ENCODE measurements around the gene DDX20. TPM values are rescaled to one million over a fixed set of nuclear protein-coding genes. Genes with fewer than 3 reads are reported as not detected.

Gene DDX20
- total RNA-seq, 1 experiment from 2014 or later = 22.8 TPM

GRCh38 chr1:111727056-111727455, 28.6 kb upstream of the DDX20 start:
- no peaks in the 10 kb centered on the region for H3K27me3 ChIP-seq (replicated peaks)
- no peak overlapping the region for H3K27ac ChIP-seq
- no peaks in the 10 kb centered on the region for H3K9me3 ChIP-seq (replicated peaks)
- no peak for DNase-seq (ENCODE audit: low read depth in 1 of 2, low spot score in 2 of 2)
- peaks cover 23% of the 10 kb centered on the region for H3K4me1 ChIP-seq (replicated peaks)
- peaks cover 21% of the 10 kb centered on the region for H3K36me3 ChIP-seq
- no peak overlapping the region for H3K4me3 ChIP-seq

GRCh38 chr1:111729271-111729921, 26.3 kb upstream of the DDX20 start:
- no peak overlapping the region for H3K27ac ChIP-seq
- H3K36me3 ChIP-seq = peaks cover 15% of the 10 kb centered on the region
- no peaks in the 10 kb centered on the region for H3K27me3 ChIP-seq (replicated peaks)
- no peak for DNase-seq (ENCODE audit: low read depth in 1 of 2, low spot score in 2 of 2)
- H3K4me1 ChIP-seq (replicated peaks) = peaks cover 27% of the 10 kb centered on the region
- no peaks in the 10 kb centered on the region for H3K9me3 ChIP-seq (replicated peaks)
- no peak overlapping the region for H3K4me3 ChIP-seq

- no peak overlapping the region for H3K4me3 ChIP-seq
- no peaks in the 10 kb centered on the region for H3K9me3 ChIP-seq (replicated peaks)
- H3K36me3 ChIP-seq = peaks cover 16% of the 10 kb centered on the region; the same call in 1 of the 2 replicates
- no peak for DNase-seq (ENCODE audit: low read depth in 1 of 2, low spot score in 2 of 2)
- no peak overlapping the region for H3K27ac ChIP-seq
- no peaks in the 10 kb centered on the region for H3K27me3 ChIP-seq (replicated peaks)
- peaks cover 25% of the 10 kb centered on the region for H3K4me1 ChIP-seq (replicated peaks)
Observed at GRCh38 chr1:111729946-111730681, 25.6 kb upstream of the DDX20 start.

GRCh38 chr1:111730706-111731105, 25.0 kb upstream of the DDX20 start:
- Histone ChIP-seq H3K36me3 (peaks cover 22% of the 10 kb centered on the region; the same call in 1 of the 2 replicates), H3K4me3 (no peak overlapping the region), H3K4me1 (replicated peaks) (peaks cover 25% of the 10 kb centered on the region), H3K9me3 (replicated peaks) (no peaks in the 10 kb centered on the region), H3K27ac (no peak overlapping the region), H3K27me3 (replicated peaks) (no peaks in the 10 kb centered on the region)
- no peak for DNase-seq (ENCODE audit: low read depth in 1 of 2, low spot score in 2 of 2)

- peaks cover 20% of the 10 kb centered on the region; the same call in 1 of the 2 replicates for H3K36me3 ChIP-seq
- H3K4me1 ChIP-seq (replicated peaks) = peaks cover 34% of the 10 kb centered on the region
- no peaks in the 10 kb centered on the region for H3K9me3 ChIP-seq (replicated peaks)
- H3K27me3 ChIP-seq (replicated peaks) = no peaks in the 10 kb centered on the region
- no peak overlapping the region for H3K27ac ChIP-seq
- no peak for DNase-seq (ENCODE audit: low read depth in 1 of 2, low spot score in 2 of 2)
- H3K4me3 ChIP-seq = no peak overlapping the region
Observed at GRCh38 chr1:111731956-111732355, 23.7 kb upstream of the DDX20 start.

GRCh38 chr1:111732718-111733117, 23.0 kb upstream of the DDX20 start:
- Histone ChIP-seq H3K27me3 (replicated peaks) (no peaks in the 10 kb centered on the region), H3K4me1 (replicated peaks) (peaks cover 41% of the 10 kb centered on the region), H3K36me3 (peaks cover 16% of the 10 kb centered on the region; the same call in 1 of the 2 replicates), H3K27ac (no peak overlapping the region), H3K9me3 (replicated peaks) (no peaks in the 10 kb centered on the region), H3K4me3 (no peak overlapping the region)
- no peak for DNase-seq (ENCODE audit: low read depth in 1 of 2, low spot score in 2 of 2)

GRCh38 chr1:111733183-111733991, 22.3 kb upstream of the DDX20 start:
- no peak overlapping the region for H3K4me3 ChIP-seq
- peaks cover 16% of the 10 kb centered on the region; the same call in 1 of the 2 replicates for H3K36me3 ChIP-seq
- no peak for DNase-seq (ENCODE audit: low read depth in 1 of 2, low spot score in 2 of 2)
- H3K9me3 ChIP-seq (replicated peaks) = no peaks in the 10 kb centered on the region
- peaks cover 48% of the 10 kb centered on the region for H3K4me1 ChIP-seq (replicated peaks)
- no peak overlapping the region for H3K27ac ChIP-seq
- no peaks in the 10 kb centered on the region for H3K27me3 ChIP-seq (replicated peaks)

- Histone ChIP-seq H3K9me3 (replicated peaks) (no peaks in the 10 kb centered on the region), H3K27ac (no peak overlapping the region), H3K4me3 (no peak overlapping the region), H3K36me3 (peaks cover 16% of the 10 kb centered on the region; the same call in 1 of the 2 replicates), H3K4me1 (replicated peaks) (peaks cover 54% of the 10 kb centered on the region), H3K27me3 (replicated peaks) (no peaks in the 10 kb centered on the region)
- no peak for DNase-seq (ENCODE audit: low read depth in 1 of 2, low spot score in 2 of 2)
Observed at GRCh38 chr1:111733992-111734341, 21.7 kb upstream of the DDX20 start.

- Histone ChIP-seq H3K36me3 (peaks cover 16% of the 10 kb centered on the region; the same call in 1 of the 2 replicates), H3K4me3 (no peak overlapping the region), H3K27me3 (replicated peaks) (no peaks in the 10 kb centered on the region), H3K4me1 (replicated peaks) (peaks cover 55% of the 10 kb centered on the region), H3K9me3 (replicated peaks) (no peaks in the 10 kb centered on the region), H3K27ac (no peak overlapping the region)
- DNase-seq (ENCODE audit: low read depth in 1 of 2, low spot score in 2 of 2) = no peak
Observed at GRCh38 chr1:111734426-111734825, 21.3 kb upstream of the DDX20 start.

- Histone ChIP-seq H3K4me3 (no peak overlapping the region), H3K4me1 (replicated peaks) (peaks cover 59% of the 10 kb centered on the region), H3K27ac (no peak overlapping the region), H3K9me3 (replicated peaks) (no peaks in the 10 kb centered on the region), H3K27me3 (replicated peaks) (no peaks in the 10 kb centered on the region), H3K36me3 (peaks cover 16% of the 10 kb centered on the region; the same call in 1 of the 2 replicates)
- DNase-seq (ENCODE audit: low read depth in 1 of 2, low spot score in 2 of 2) = no peak
Observed at GRCh38 chr1:111734856-111735255, 20.8 kb upstream of the DDX20 start.

- no peaks in the 10 kb centered on the region for H3K27me3 ChIP-seq (replicated peaks)
- peaks cover 13% of the 10 kb centered on the region; the same call in 1 of the 2 replicates for H3K36me3 ChIP-seq
- no peak for DNase-seq (ENCODE audit: low read depth in 1 of 2, low spot score in 2 of 2)
- H3K27ac ChIP-seq = no peak overlapping the region
- no peaks in the 10 kb centered on the region for H3K9me3 ChIP-seq (replicated peaks)
- peaks cover 64% of the 10 kb centered on the region for H3K4me1 ChIP-seq (replicated peaks)
- no peak overlapping the region for H3K4me3 ChIP-seq
Observed at GRCh38 chr1:111735321-111735720, 20.4 kb upstream of the DDX20 start.

- peaks cover 67% of the 10 kb centered on the region for H3K4me1 ChIP-seq (replicated peaks)
- H3K27me3 ChIP-seq (replicated peaks) = no peaks in the 10 kb centered on the region
- peaks cover 12% of the 10 kb centered on the region; the same call in 1 of the 2 replicates for H3K36me3 ChIP-seq
- H3K4me3 ChIP-seq = no peak overlapping the region
- peak overlapping the region; percentile 7; the same call in 1 of the 2 replicates for H3K27ac ChIP-seq
- DNase-seq (ENCODE audit: low read depth in 1 of 2, low spot score in 2 of 2) = no peak
- no peaks in the 10 kb centered on the region for H3K9me3 ChIP-seq (replicated peaks)
Observed at GRCh38 chr1:111735858-111736544, 19.7 kb upstream of the DDX20 start.

GRCh38 chr1:111736548-111737215, 19.0 kb upstream of the DDX20 start:
- Histone ChIP-seq H3K27me3 (replicated peaks) (no peaks in the 10 kb centered on the region), H3K4me1 (replicated peaks) (peaks cover 67% of the 10 kb centered on the region), H3K27ac (peak overlapping the region; percentile 46), H3K9me3 (replicated peaks) (no peaks in the 10 kb centered on the region), H3K36me3 (peaks cover 12% of the 10 kb centered on the region; the same call in 1 of the 2 replicates), H3K4me3 (no peak overlapping the region)
- peak; percentile 62 to 75 for DNase-seq (ENCODE audit: low read depth in 1 of 2, low spot score in 2 of 2)

Data from SJSA1 (cell line).